Glutamatergic neuron (in vitro differentiated cells): ENCODE data around the gene S100A1. TPM values are rescaled to one million over a fixed set of nuclear protein-coding genes. Genes with fewer than 3 reads are reported as not detected.

ENCODE experiments used
- DNase-seq: peaks from one replicate; pipeline ENCODE4 v3.0.0; 2022
- H3K27ac Mint-ChIP-seq: one replicate; pipeline ENCODE4 v1.8.0; 2020; ENCODE audit warnings: mild to moderate bottlenecking, mixed read lengths, inconsistent platforms; ENCODE audit not compliant: unreplicated experiment
- H3K27me3 Mint-ChIP-seq: one replicate; pipeline ENCODE4 v1.8.0; 2020; ENCODE audit warnings: mild to moderate bottlenecking, moderate library complexity, mixed read lengths, inconsistent platforms; ENCODE audit not compliant: unreplicated experiment
- H3K36me3 Mint-ChIP-seq: one replicate; pipeline ENCODE4 v1.8.0; 2020; ENCODE audit warnings: mild to moderate bottlenecking, mixed read lengths, inconsistent platforms; ENCODE audit not compliant: unreplicated experiment
- H3K4me1 Mint-ChIP-seq: one replicate; pipeline ENCODE4 v1.8.0; 2020; ENCODE audit warnings: mild to moderate bottlenecking, low read depth, mixed read lengths, inconsistent platforms; ENCODE audit not compliant: unreplicated experiment
- H3K4me3 Mint-ChIP-seq: one replicate; pipeline ENCODE4 v1.8.0; 2020; ENCODE audit warnings: mild to moderate bottlenecking, mixed read lengths, inconsistent platforms; ENCODE audit not compliant: unreplicated experiment
- H3K9me3 Mint-ChIP-seq: one replicate; pipeline ENCODE4 v1.8.0; 2020; ENCODE audit warnings: mild to moderate bottlenecking, moderate library complexity, mixed read lengths, inconsistent platforms; ENCODE audit not compliant: unreplicated experiment
- CTCF ChIP-seq: fragments of 200-600 bp; sonication (generic); IDR thresholded peaks from one replicate; pipeline ENCODE4 v1.5.0; 2021; ENCODE audit not compliant: partially characterized antibody, unreplicated experiment
- total RNA-seq: library from RNA; stranded (reverse); fragmentation: NEBNext Ultra II Directional; extraction: Animal tissue kit (Norgen Biotek cat#: 25700); gene quantifications from one replicate; pipeline ENCODE4 v1.2.1, GENCODE V29; 2021; ENCODE audit not compliant: unreplicated experiment

The S100A1 gene
- total RNA-seq, 1 donor from 2014 or later: 35.4 TPM

GRCh38 chr1:153610811-153611301, 17.4 kb upstream of the S100A1 start:
- TF ChIP-seq CTCF: no peak
- Mint-ChIP-seq H3K4me3 (no peak overlapping the region), H3K27me3 (peaks cover 9% of the 10 kb centered on the region), H3K36me3 (no peaks in the 10 kb centered on the region), H3K9me3 (peaks cover 11% of the 10 kb centered on the region), H3K4me1 (peaks cover 13% of the 10 kb centered on the region), H3K27ac (no peak overlapping the region)
- no peak for DNase-seq

- peaks cover 11% of the 10 kb centered on the region for H3K9me3 Mint-ChIP-seq
Measured at GRCh38 chr1:153611356-153611755, 16.9 kb upstream of the S100A1 start.

GRCh38 chr1:153612111-153612754, 16.0 kb upstream of the S100A1 start:
- no peak for TF ChIP-seq CTCF
- H3K36me3 Mint-ChIP-seq: no peaks in the 10 kb centered on the region
- no peak for DNase-seq
- peaks cover 11% of the 10 kb centered on the region for H3K27me3 Mint-ChIP-seq
- H3K27ac Mint-ChIP-seq: no peak overlapping the region
- peaks cover 8% of the 10 kb centered on the region for H3K9me3 Mint-ChIP-seq
- peaks cover 13% of the 10 kb centered on the region for H3K4me1 Mint-ChIP-seq
- H3K4me3 Mint-ChIP-seq: no peak overlapping the region

More at GRCh38 chr1:153611356-153611755, 16.9 kb upstream of the S100A1 start:
- no peak for DNase-seq
- peaks cover 11% of the 10 kb centered on the region for H3K27me3 Mint-ChIP-seq
- no peak overlapping the region for H3K4me3 Mint-ChIP-seq
- peaks cover 13% of the 10 kb centered on the region for H3K4me1 Mint-ChIP-seq
- TF ChIP-seq CTCF: no peak
- no peaks in the 10 kb centered on the region for H3K36me3 Mint-ChIP-seq
- no peak overlapping the region for H3K27ac Mint-ChIP-seq

- H3K4me3 Mint-ChIP-seq: no peak within 1 kb of the TSS
- H3K9me3 Mint-ChIP-seq: peaks cover 6% of the 10 kb centered on the region
- no peak within 1 kb of the TSS for H3K27ac Mint-ChIP-seq
- no peak for DNase-seq
- peaks cover 11% of the 10 kb centered on the region for H3K27me3 Mint-ChIP-seq
- TF ChIP-seq CTCF: no peak
- peaks cover 10% of the 10 kb centered on the region for H3K4me1 Mint-ChIP-seq
- H3K36me3 Mint-ChIP-seq: no peaks in the 10 kb centered on the region
Measured at GRCh38 chr1:153612755-153613331, 15.4 kb upstream of the S100A1 start, which contains the start of gene S100A16. TSS of gene S100A16 (minus strand) at chr1:153613137. CDS start at chr1:153608151, 4,986 bp downstream.

GRCh38 chr1:153613406-153613805, 14.8 kb upstream of the S100A1 start:
- H3K4me3 Mint-ChIP-seq: no peak overlapping the region
- peaks cover 8% of the 10 kb centered on the region for H3K4me1 Mint-ChIP-seq
- H3K27me3 Mint-ChIP-seq: peaks cover 9% of the 10 kb centered on the region
- peaks cover 6% of the 10 kb centered on the region for H3K9me3 Mint-ChIP-seq
- no peaks in the 10 kb centered on the region for H3K36me3 Mint-ChIP-seq
- no peak for DNase-seq
- TF ChIP-seq CTCF: no peak
- H3K27ac Mint-ChIP-seq: no peak overlapping the region
